Endometrial microvascular endothelial cells (primary cell): ENCODE data around the gene NFAT5. TPM values are rescaled to one million over a fixed set of nuclear protein-coding genes. Genes with fewer than 3 reads are reported as not detected.

Experiments
- in situ Hi-C: cut with HindIII; loops from 2 replicates; pipeline ENCODE4 v1.10.0; 2017; ENCODE audit warnings: low sequenced_read_pairs, low pct_unique_long_range_greater_than_20kb; ENCODE audit errors: inconsistent ontology term
- total RNA-seq: library from RNA; depleted of rRNA; stranded (reverse); fragments of >200 nt; gene quantifications from one replicate; pipeline ENCODE4 v1.2.3, GENCODE V29; 2015; ENCODE audit errors: inconsistent ontology term

The NFAT5 gene
- total RNA-seq, 1 donor from 2014 or later = 17.7 TPM

DNA sequence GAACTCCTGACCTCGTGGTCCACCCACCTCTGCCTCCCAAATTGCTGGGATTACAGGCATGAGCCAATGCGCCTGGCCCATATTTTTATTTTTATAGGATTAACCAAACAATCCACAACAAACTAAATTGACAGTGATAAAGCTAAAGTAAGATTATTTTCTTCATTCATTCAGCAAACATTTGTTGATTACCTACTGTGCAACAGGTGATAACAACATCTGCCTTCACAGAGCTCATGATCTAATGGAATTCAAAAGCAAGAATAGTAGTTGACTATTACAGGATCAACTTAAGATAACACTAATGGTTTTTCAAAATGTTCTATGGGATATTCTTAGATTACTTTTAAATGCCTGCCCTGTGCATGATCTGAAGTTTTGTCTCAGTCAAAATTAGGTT lies 122.8 kb downstream of the NFAT5 start:
- in situ Hi-C loops = no loop called here

DNA sequence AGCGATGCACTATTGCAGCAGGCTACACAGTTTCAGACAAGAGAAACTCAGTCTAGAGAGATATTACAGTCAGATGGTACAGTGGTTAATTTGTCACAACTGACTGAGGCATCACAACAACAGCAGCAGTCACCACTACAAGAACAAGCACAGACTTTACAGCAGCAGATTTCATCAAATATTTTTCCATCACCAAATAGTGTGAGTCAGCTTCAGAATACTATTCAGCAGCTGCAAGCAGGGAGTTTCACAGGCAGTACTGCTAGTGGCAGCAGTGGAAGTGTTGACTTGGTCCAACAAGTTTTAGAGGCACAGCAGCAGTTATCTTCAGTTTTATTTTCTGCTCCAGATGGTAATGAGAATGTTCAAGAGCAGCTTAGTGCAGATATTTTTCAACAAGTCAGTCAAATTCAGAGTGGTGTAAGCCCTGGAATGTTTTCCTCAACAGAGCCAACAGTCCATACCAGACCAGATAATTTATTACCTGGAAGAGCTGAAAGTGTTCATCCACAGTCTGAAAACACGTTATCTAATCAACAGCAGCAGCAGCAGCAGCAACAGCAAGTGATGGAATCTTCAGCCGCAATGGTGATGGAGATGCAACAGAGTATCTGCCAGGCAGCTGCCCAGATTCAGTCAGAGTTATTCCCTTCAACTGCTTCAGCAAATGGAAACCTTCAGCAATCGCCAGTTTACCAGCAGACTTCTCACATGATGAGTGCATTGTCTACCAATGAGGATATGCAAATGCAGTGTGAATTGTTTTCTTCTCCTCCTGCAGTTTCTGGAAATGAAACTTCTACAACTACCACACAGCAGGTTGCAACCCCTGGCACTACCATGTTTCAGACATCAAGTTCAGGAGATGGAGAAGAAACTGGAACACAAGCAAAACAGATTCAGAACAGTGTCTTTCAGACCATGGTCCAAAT lies 126.5 kb downstream of the NFAT5 start:
- in situ Hi-C loops = no loop called here

DNA sequence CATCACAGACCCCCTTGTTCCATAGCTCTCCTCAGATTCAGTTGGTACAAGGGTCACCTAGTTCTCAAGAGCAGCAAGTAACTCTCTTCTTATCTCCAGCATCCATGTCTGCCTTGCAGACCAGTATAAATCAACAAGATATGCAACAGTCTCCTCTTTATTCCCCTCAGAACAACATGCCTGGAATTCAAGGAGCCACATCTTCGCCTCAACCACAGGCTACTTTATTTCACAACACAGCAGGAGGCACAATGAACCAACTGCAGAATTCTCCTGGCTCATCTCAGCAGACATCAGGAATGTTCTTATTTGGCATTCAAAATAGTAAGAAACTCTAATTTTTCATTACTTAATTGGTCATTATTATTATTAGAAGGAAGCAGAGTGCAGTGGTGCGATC lies 128.2 kb downstream of the NFAT5 start:
- in situ Hi-C loops = no loop called here

DNA sequence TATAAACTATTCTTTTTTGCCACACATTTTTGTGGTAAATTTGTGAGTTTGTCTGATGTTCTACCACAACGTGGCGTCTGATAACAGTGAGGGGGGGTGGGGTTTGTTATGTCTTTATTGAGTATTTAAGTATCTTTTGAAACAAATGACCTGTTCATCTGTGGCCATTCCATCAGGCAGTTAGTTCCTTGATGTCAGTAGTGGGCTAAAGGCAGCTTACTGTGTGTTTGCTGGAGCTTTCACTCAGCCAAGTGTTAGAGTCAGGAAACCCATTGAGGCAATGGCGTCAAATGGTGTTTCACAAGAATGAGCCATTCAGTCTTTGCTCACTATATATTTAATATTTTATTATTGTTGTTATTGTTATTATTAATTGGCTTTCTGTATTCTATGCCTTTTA lies 132.6 kb downstream of the NFAT5 start:
- in situ Hi-C loops = no loop called here

DNA sequence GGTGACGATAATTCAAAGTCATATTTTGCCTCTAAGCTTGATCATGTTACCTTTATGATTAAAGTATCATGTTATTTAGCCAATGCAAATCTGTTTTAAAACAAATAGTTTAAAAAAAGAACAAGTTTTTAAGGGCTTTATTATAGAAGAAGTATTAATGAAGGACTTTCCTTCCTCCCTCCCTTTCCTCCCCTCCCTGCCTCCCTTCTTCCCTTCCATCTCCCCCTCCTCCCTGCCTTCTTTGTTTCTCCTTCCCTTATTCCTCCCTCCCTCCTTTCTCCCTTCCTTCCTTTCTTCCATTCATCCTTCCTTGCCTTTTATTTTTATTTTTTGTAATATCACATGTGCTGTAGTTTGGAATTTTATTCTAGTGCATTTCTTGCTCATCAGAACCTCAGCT lies 134.1 kb downstream of the NFAT5 start:
- in situ Hi-C loops = no loop called here

DNA sequence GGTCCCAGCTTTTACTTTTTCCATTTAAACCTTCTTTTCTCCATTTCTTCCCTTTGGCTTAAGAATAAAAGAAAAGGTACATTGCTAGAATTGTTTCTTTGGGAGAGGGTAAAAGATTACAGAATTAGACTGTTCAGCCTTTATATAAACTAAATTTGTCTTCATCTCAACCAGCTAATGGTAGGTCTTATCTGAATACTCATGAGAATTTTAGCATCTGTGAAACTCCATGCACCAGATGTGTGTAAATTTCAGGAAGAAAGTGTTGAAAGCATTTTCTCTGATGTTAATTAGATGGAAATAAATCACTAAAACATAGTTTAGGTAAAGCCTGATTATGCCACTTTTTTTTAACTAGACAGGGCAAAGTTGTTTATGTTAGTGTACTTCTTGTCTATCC lies 135.7 kb downstream of the NFAT5 start:
- in situ Hi-C loops = no loop called here

DNA sequence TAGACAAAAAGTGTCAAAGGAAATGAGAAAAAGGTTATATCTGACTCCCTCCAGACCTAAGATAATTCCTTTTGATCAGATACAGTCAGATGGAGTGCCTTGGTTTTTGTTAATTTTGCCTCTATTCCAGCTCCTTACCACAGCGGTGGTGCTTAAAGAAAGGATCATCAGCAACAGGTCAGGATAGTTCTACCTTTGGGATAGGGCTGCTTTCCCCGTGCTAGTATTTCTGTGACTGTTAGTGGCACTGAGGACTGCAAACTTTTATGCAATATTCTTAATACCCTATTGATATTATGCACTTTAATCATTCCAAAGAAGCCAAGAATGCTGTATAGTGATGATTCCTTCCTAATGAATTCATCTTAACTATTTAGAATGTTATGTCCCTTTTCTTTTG lies 136.1 kb downstream of the NFAT5 start:
- in situ Hi-C loops = no loop called here

DNA sequence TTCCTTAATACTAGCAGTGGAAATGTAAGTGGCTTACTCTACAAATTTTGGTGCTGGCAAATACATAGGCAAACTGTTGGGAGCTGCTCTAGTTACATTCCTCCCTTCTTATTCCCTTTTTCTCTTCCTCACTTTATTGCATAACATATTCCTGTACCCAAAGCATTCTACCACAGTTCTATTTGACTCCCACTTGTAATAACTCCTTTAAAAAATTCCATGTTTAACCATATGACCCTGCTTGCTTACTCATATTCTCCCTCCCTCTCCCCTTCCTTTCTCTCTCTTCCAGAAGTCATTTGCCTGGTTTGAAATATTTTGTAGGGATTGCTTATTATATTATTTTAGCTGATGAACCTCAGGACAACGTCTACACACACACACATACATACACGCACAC lies 137.9 kb downstream of the NFAT5 start:
- in situ Hi-C loops = no loop called here

DNA sequence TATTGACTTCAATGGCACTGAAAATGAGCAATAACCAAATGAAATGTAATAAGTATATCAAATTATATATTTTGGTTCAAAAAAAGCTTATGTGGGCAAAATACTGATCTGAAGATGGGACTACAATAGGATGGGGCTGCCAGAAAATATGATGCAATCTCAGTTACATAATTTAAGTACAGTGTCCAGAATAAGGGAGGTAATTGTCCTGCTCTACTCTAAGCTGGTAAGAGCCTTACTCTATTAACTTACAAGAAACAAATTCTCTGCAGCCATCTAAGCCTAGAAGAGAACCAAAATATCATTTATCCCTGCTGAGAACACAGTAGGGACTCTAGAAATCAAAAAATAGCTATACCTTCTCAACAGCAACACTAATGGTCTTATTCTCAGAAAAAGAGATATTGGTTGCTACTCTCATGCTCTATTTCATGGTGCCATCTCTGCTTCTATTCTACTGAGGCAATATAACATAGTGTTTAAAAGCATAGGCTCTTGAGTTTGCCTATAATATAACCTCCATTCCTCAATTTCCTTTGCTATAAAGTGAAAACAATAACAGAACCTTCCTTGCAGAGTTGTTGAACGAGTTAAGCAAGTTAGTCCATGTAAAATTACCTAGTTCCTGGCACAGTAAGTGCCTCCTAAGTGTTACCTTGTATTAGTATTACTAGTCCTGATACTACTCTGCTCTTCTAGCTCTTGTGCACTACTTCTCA lies 140.6 kb downstream of the NFAT5 start:
- in situ Hi-C loops = no loop called here

DNA sequence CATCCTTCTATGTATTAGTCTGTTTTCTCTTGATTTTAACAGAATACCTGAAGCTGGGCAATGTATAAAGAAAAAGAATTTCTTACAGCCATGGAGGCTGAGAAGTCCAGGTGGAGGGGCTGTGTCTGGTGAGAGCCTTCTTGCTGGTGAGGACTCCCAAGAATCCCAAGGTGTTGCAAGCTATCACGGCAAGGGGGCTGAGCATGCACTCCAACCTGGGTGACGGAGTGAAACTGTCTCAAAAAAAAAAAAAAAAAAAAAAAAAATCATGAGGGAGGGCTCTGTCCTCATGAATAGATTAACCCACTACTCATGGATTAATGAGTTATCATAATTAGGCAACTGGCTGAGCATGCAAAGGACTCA lies 141.2 kb downstream of the NFAT5 start:
- in situ Hi-C loops = no loop called here

DNA sequence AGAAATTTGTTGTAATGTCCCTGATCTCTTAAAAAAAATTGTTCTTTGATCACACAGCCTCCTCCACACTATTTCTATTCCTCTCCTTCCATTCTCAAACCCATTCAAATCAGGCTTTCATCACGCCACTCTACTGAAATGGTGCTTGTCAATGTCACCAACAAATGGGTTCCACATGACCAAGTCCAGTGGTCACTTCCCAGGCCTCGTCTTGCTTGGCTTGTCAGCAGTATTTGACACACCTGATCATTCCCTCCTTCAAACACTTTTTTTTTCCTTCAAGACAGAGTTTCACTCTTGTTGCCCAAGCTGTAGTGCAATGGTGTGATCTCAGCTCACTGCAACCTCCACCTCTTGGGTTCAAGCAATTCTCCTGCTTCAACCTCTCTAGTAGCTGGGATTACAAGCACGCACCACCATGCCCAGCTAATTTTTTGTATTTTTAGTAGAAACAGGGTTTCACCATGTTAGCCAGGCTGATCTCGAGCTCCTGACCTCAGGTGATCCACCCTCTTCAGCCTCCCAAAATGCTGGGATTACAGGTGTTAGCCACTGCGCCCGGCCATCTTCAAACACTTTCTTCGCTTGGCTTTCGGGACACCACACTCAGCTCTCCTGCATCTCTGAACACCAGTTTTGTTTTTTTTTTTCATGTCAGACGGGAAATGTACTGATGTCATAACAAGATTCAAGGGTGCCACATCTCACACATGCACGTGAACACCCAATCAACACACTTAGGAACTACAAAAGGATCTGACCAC lies 142.3 kb downstream of the NFAT5 start:
- in situ Hi-C loops = no loop called here

DNA sequence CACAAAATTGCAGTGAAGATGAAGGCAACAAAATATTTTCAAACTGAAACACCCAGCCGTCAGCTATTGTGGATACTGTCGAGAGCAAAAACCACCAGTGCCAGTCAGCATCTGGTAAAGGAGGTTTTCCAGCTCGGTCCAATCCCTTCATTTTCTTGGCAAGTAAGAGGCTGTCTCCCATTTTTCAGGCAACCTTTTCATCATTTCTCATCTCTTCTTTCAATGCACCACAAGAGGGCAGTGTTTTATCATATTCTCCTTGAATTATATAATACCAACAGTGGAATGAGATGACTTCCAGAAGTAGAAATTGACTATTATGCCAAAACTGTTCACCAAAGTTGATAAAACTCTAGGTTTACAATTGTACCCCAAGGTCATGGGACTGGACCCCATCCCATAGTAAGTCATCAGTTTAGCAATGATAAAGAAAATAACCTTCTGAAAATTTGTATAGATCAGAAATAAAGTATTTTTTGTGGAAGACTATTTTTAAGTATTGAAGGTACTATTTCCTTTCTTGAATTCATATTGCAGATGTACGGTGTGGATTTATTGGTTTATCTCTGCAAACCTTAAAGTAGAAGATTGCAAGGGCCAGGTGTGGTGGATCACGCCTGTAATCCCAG lies 143.8 kb downstream of the NFAT5 start:
- in situ Hi-C loops = no loop called here

DNA sequence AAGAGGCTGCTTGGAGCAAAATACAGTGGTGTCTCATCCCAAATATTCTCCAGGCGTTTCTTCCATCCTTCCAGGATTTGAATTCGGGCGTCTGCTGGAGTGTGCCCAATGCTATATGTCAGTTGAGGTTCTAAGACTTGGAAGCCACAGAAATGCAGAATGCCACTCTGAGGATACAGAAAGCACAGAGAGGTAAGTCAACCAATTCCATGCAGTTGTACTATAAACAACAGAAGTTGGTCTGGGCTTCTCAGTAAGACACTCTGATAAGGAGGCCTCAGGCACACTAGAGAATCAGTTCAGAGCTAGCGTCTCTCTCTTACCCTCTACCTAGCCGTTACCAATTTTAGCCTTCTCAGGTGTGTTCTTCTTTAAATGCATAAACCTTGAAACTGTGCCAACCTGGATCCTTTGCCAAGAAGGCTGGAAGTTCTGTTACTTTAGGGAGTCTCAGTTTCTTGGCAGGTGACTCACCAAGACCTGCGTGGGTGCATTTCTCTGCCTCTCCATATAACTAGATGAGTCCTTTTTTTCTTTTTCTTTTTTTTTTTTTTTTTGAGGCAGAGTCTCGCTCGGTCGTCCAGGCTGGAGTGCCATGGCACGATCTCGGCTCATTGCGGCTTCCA lies 145.5 kb downstream of the NFAT5 start:
- in situ Hi-C loops = no loop called here

DNA sequence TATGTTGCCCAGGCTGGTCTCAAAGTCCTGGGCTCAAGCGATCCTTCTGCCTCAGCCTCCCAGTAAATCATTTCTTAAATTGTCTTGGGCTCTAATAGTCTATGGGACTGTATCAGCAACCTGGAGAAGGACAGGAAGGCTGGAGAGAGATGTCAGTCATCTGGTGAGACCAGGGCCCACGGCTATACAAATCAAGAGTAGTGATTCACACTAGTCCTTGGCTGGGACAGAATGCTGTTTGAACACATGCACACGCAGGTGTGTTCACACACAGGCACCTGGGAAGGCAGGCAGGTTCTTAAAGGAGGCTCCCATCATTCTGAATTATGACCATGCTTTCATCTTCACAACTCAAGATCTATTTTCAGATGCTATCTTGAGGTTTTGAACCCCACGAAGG lies 146.5 kb downstream of the NFAT5 start:
- in situ Hi-C loops = no loop called here

DNA sequence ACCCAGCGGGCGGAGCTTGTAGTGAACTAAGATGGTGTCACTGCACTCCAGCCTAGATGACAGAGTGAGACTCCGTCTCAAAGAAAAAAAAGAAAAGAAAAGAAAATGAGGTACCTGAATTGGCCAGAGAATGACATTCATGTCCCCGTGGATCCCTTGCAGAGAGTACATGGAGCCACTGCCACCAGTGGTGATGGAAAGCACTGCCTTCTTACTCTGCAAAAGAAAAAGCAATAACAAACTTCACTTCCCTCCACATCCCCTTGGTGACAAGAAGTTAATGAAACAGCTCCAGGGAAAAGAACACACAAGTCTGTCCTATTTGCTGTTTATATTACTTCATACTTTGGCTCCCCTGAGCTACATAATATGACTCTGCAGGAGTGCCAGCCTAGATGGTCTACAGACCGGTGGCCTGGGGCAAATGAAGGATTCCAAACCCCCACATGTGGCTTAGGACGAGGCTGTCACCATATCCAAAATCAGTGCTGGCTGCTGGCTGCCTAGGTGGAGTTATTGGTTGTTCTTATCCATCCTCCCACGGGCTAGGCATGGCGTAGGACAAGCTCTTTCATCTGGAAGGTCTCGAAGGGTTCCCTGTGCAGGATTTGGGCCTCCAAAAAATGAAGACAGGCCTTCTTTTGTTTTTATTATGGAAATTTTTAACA lies 147.3 kb downstream of the NFAT5 start:
- in situ Hi-C loops = no loop called here

DNA sequence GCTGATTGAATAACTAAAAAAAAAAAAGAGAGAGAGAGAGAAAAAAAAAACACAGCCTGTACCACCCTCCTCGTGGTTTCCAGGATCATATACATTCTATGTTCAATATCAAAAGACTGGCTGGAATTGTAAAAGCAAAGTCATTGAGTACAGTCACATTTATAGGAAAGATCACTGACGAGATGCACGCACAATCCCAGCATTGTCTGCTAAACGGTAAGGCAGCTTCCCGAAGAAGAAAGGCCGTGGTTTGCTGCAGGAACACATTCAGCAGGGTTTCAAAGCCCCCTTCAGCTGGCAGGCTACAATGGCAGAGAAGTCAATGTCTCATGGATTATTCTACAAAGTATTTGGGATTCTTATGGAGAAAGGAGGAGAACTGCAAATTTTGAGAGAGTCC lies 151.3 kb downstream of the NFAT5 start:
- in situ Hi-C loops = no loop called here

DNA sequence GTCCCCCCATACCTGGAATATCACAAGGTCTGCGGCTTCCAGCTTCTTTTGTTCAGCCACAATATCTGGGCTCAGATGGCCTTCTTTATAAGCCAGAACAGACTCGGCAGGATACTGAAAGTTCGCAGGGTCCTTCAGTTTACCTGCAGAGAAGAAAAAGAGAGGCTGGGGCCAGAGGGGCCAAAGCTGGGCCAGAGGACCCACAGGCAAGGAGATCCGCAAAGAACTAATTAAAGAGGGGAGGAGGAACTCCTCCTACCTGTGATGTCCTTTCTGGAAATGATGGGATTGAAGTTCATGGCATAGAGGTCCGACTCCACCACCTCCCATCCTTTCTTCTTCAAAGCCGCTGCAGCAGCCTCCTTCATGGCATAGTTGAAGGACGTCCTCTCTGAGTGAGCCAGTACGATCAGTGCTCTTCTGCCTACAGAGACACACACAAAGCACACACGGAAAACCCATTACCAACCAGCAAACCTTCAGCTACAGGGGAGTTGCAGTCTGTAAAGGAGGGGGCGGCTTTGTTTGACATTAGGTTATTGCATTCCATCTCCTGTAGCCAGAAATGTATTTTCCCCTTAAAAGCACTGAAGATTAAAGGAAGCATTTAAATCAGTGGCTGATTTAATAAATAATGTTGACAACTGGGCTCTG lies 152.5 kb downstream of the NFAT5 start:
- in situ Hi-C loops = no loop called here
